ENCODE results near the gene NFKBIZ.

- TF ChIP-seq CTCF (IDR thresholded peaks at IDR 0.05): no peak
- TF ChIP-seq POLR2A (IDR thresholded peaks at IDR 0.05): no peak
Measured at GRCh38 chr3:101835676-101836075, 13.6 kb upstream of the NFKBIZ start.

All from body of pancreas (tissue), 4 donors.